K562 (cell line): ENCODE measurements around the gene NLGN2. TPM values are rescaled to one million over a fixed set of nuclear protein-coding genes. Genes with fewer than 3 reads are reported as not detected.

Experiments
- ADNP ChIP-seq: fragments of 200-800 bp; sonication (Bioruptor generic); IDR thresholded peaks from 2 replicates; pipeline ENCODE4 v1.6.1; 2016; ENCODE audit warnings: missing genetic modification characterization, missing compliant biosample characterization
- C11orf30 ChIP-seq: fragments of 450-650 bp; IDR thresholded peaks from 2 replicates; pipeline ENCODE4 v1.6.1; 2016; ENCODE audit warnings: low read depth, mild to moderate bottlenecking
- COPS2 ChIP-seq: fragments of 450-650 bp; conservative IDR thresholded peaks from 2 replicates; pipeline ENCODE4 v1.6.1; 2016; ENCODE audit warnings: mild to moderate bottlenecking, moderate library complexity
- CXXC5 ChIP-seq: fragments of 250-450 bp; sonication (Bioruptor Pico); IDR thresholded peaks from 2 replicates; pipeline ENCODE4 v1.8.0; 2022; ENCODE audit warnings: inconsistent platforms, mild to moderate bottlenecking, moderate library complexity
- E2F3 ChIP-seq: fragments of 250-450 bp; sonication (Bioruptor Pico); IDR thresholded peaks from 2 replicates; pipeline ENCODE4 v1.4.0; 2020; ENCODE audit warnings: mild to moderate bottlenecking
- ELF1 ChIP-seq: fragments of 200-800 bp; sonication (Bioruptor generic); IDR thresholded peaks from 2 replicates; pipeline ENCODE4 v1.6.1; 2016; ENCODE audit warnings: missing genetic modification characterization, missing compliant biosample characterization
- ELF2 ChIP-seq: fragments of 250-450 bp; sonication (Bioruptor Pico); IDR thresholded peaks from 2 replicates; pipeline ENCODE4 v1.5.0; 2021; ENCODE audit warnings: mild to moderate bottlenecking
- EP400 ChIP-seq: fragments of 450-650 bp; IDR thresholded peaks from 2 replicates; pipeline ENCODE4 v1.6.1; 2017; ENCODE audit warnings: antibody characterized with exemption, mild to moderate bottlenecking, moderate library complexity
- FUS ChIP-seq: fragments of 200-400 bp; formaldehyde crosslinking; optimal IDR thresholded peaks from 2 replicates; pipeline ENCODE3; 2017; ENCODE audit warnings: low read depth, low read length
- HDAC3 ChIP-seq: fragments of 450-650 bp; IDR thresholded peaks from 2 replicates; pipeline ENCODE4 v1.6.1; 2018; ENCODE audit warnings: borderline replicate concordance, mild to moderate bottlenecking, moderate library complexity; ENCODE audit not compliant: partially characterized antibody
- JUN ChIP-seq, 2 experiments: sonication (generic) in 1 of 2; formaldehyde crosslinking in 1 of 2; IDR thresholded peaks; 2 replicates each; pipeline versions ENCODE4 v1.6.1 to v1.8.0; 2012 to 2022; ENCODE audit warnings: borderline replicate concordance in 2 of 2, mild to moderate bottlenecking in 2 of 2, improper control_type of control experiment in 1 of 2, low read depth in 1 of 2, low read length in 1 of 2, missing genetic modification reagents in 1 of 2
- JUND ChIP-seq, 2 experiments: IDR thresholded peaks; 2 replicates in 1 of 2; 3 replicates in 1 of 2; pipeline ENCODE4 v1.6.1; 2011; ENCODE audit warnings: borderline replicate concordance in 2 of 2, low read depth in 2 of 2, low read length in 2 of 2, improper control_type of control experiment in 1 of 2, missing biosample characterization in 1 of 2, missing genetic modification characterization in 1 of 2, missing genetic modification reagents in 1 of 2
- KHSRP ChIP-seq: fragments of 450-650 bp; IDR thresholded peaks from 2 replicates; pipeline ENCODE4 v1.6.1; 2017
- KLF16 ChIP-seq: IDR thresholded peaks from 2 replicates; pipeline ENCODE4 v1.6.1; 2016; ENCODE audit warnings: antibody characterized with exemption
- MNT ChIP-seq, 2 experiments: fragments of 450-650 bp; conservative IDR thresholded peaks; 2 replicates each; pipeline ENCODE4 v1.6.1; 2017; ENCODE audit warnings: mild to moderate bottlenecking in 2 of 2, moderate library complexity in 2 of 2
- MTF1 ChIP-seq: fragments of 250-450 bp; sonication (Bioruptor Pico); IDR thresholded peaks from 2 replicates; pipeline ENCODE4 v1.9.0; 2021; ENCODE audit warnings: moderate library complexity, mild to moderate bottlenecking, inconsistent platforms, borderline replicate concordance
- NCOA4 ChIP-seq: fragments of 450-650 bp; IDR thresholded peaks from 2 replicates; pipeline ENCODE4 v1.6.1; 2018; ENCODE audit warnings: mild to moderate bottlenecking; ENCODE audit not compliant: partially characterized antibody
- SIN3A ChIP-seq, 2 experiments: fragments of 150-350 bp in 1 of 2; IDR thresholded peaks; 2 replicates each; pipeline ENCODE4 v1.6.1; 2011 to 2016; ENCODE audit warnings: borderline replicate concordance in 2 of 2, low read depth in 2 of 2, low read length in 2 of 2, mild to moderate bottlenecking in 2 of 2, moderate library complexity in 2 of 2; ENCODE audit not compliant: control insufficient read depth in 1 of 2
- SREBF2 ChIP-seq: sonication (generic); formaldehyde crosslinking; IDR thresholded peaks from 2 replicates; pipeline ENCODE4 v1.4.0; 2020; ENCODE audit warnings: mild to moderate bottlenecking, missing genetic modification reagents
- ZBTB7A ChIP-seq: IDR thresholded peaks from 2 replicates; pipeline ENCODE4 v1.6.1; 2011; ENCODE audit warnings: low read depth, mild to moderate bottlenecking, low read length, moderate library complexity, borderline replicate concordance; ENCODE audit not compliant: control insufficient read depth
- ZNF24 ChIP-seq: fragments of 450-650 bp; IDR thresholded peaks from 2 replicates; pipeline ENCODE4 v1.6.1; 2016
- ZNF274 ChIP-seq: IDR thresholded peaks from 2 replicates; pipeline ENCODE4 v1.6.1; 2011; ENCODE audit warnings: low read depth, mild to moderate bottlenecking, low read length, moderate library complexity, borderline replicate concordance
- ZNF282 ChIP-seq: sonication (generic); formaldehyde crosslinking; IDR thresholded peaks from 2 replicates; pipeline ENCODE4 v1.8.1; 2023; ENCODE audit warnings: missing genetic modification reagents
- ZNF41 ChIP-seq: fragments of 250-450 bp; sonication (Bioruptor Pico); conservative IDR thresholded peaks from 2 replicates; pipeline ENCODE4 v1.4.0; 2020; ENCODE audit warnings: mild to moderate bottlenecking
- ZNF511 ChIP-seq: sonication (generic); formaldehyde crosslinking; IDR thresholded peaks from 2 replicates; pipeline ENCODE4 v1.8.0; 2022; ENCODE audit warnings: mild to moderate bottlenecking, missing genetic modification reagents
- ZNF76 ChIP-seq: fragments of 250-450 bp; sonication (Bioruptor Pico); IDR thresholded peaks from 2 replicates; pipeline ENCODE4 v1.4.0; 2020; ENCODE audit warnings: mild to moderate bottlenecking, moderate library complexity, borderline replicate concordance
- ZNF77 ChIP-seq: fragments of 250-450 bp; sonication (Bioruptor Pico); IDR thresholded peaks from 2 replicates; pipeline ENCODE4 v1.5.0; 2020
- polyA plus RNA-seq, 8 experiments: library from polyadenylated mRNA; depleted of rRNA in 4 of 8; stranded (reverse) in 5 of 8; unstranded in 3 of 8; fragments of >200 nt; fragmentation: Nextera tagmentation in 2 of 8; fragmentation: Illumina TruSeq in 1 of 8; extraction: Ambion mirVana in 2 of 8; extraction: Trizol in 1 of 8; gene quantifications; 2 replicates each; pipeline versions ENCODE4 v1.2.1 to v1.2.3, GENCODE V29; 2011 to 2014; ENCODE audit warnings: inconsistent platforms in 1 of 8, missing spikeins in 1 of 8
- total RNA-seq, 7 experiments: library from RNA; depleted of rRNA in 6 of 7; stranded (reverse); fragments of >200 nt in 6 of 7; fragmentation: Illumina TruSeq in 2 of 7; extraction: Trizol in 2 of 7; gene quantifications; 2 replicates each; pipeline versions ENCODE4 v1.2.1 to v1.2.3, GENCODE V29; 2011 to 2021; ENCODE audit warnings: low replicate concordance in 1 of 7

NLGN2 gene
- total and polyA plus RNA-seq, 9 of the 15 experiments (the other 6 are each of a cell fraction or from before 2014, with no cell fraction given): 0.11 to 7.8 (median 0.77) TPM

- TF ChIP-seq HDAC3: no peak
- TF ChIP-seq E2F3: no peak
- TF ChIP-seq MNT (conservative IDR thresholded peaks at IDR 0.05): peak in 1 of 2 experiments; percentile 61; a peak in 1 of 4 replicates
- peak; percentile 10; the same call in 1 of the 2 replicates for TF ChIP-seq JUND (IDR thresholded peaks at IDR 0.05; ENCODE audit: borderline replicate concordance, low read depth, low read length)
- no peak for TF ChIP-seq JUND (tag; IDR thresholded peaks at IDR 0.05; ENCODE audit: borderline replicate concordance, low read depth, low read length)
- no peak for TF ChIP-seq JUN (IDR thresholded peaks at IDR 0.05; ENCODE audit: borderline replicate concordance, low read depth, low read length)
- TF ChIP-seq JUN (CRISPR knock-in tag; IDR thresholded peaks at IDR 0.05; ENCODE audit: borderline replicate concordance): no peak
- TF ChIP-seq ELF1 (tag): no peak
- no peak for TF ChIP-seq COPS2
- TF ChIP-seq FUS: no peak
- no peak for TF ChIP-seq ZNF511 (CRISPR knock-in tag)
- TF ChIP-seq ZNF41: no peak
- peak; percentile 85 for TF ChIP-seq ZBTB7A
- TF ChIP-seq ELF2 (CRISPR knock-in tag): no peak
- no peak for TF ChIP-seq ZNF76
- TF ChIP-seq EP400: peak; percentile 25; the same call in 1 of the 2 replicates
- TF ChIP-seq KLF16: no peak
- TF ChIP-seq ZNF24: no peak
- no peak for TF ChIP-seq ZNF274
- peak; percentile 63 to 66; a peak in 1 of 4 replicates for TF ChIP-seq SIN3A (IDR thresholded peaks at IDR 0.05; ENCODE audit: borderline replicate concordance in 2 of 2, control insufficient read depth in 1 of 2, low read depth in 2 of 2, low read length in 2 of 2)
- no peak for TF ChIP-seq MTF1
- peak; percentile 85 for TF ChIP-seq C11orf30
- TF ChIP-seq KHSRP: no peak
- TF ChIP-seq ZNF282 (CRISPR knock-in tag): no peak
- TF ChIP-seq NCOA4: no peak
- peak; percentile 79 for TF ChIP-seq CXXC5 (CRISPR knock-in tag)
- no peak for TF ChIP-seq ZNF77 (CRISPR knock-in tag)
- TF ChIP-seq SREBF2 (CRISPR knock-in tag): no peak
- no peak for TF ChIP-seq ADNP
These were observed 3.5 kb upstream of the NLGN2 start, which contains the start of gene TMEM256 (continued) for GRCh38 chr17:7403977-7404736.
